ENCODE data around the gene GNAQ. TPM values are rescaled to one million over a fixed set of nuclear protein-coding genes. Genes with fewer than 3 reads are reported as not detected.

Gene GNAQ
- total RNA-seq, 1 experiment from 2014 or later, result 0.51 TPM

Other genes starting within 250 kb of the GNAQ start
- 35.2 and 52.5 TPM in 2 replicates for gene CEP78, start 204.3 kb upstream of the GNAQ start, total RNA-seq (2014; rRNA removed)